HG02970 (cell line): ENCODE results near the gene RSBN1L.

Experiments used
- ATAC-seq: cut with Tn5 transposase; IDR thresholded peaks from one replicate; pipeline ENCODE4 v1.9.1; 2021; ENCODE audit warnings: mild to moderate bottlenecking, moderate library complexity, moderate number of reproducible peaks; ENCODE audit not compliant: unreplicated experiment, low FRiP score

Gene RSBN1L

GRCh38 chr7:77727936-77728701 lies 31.9 kb downstream of the RSBN1L start:
- ATAC-seq, result no peak

DNA sequence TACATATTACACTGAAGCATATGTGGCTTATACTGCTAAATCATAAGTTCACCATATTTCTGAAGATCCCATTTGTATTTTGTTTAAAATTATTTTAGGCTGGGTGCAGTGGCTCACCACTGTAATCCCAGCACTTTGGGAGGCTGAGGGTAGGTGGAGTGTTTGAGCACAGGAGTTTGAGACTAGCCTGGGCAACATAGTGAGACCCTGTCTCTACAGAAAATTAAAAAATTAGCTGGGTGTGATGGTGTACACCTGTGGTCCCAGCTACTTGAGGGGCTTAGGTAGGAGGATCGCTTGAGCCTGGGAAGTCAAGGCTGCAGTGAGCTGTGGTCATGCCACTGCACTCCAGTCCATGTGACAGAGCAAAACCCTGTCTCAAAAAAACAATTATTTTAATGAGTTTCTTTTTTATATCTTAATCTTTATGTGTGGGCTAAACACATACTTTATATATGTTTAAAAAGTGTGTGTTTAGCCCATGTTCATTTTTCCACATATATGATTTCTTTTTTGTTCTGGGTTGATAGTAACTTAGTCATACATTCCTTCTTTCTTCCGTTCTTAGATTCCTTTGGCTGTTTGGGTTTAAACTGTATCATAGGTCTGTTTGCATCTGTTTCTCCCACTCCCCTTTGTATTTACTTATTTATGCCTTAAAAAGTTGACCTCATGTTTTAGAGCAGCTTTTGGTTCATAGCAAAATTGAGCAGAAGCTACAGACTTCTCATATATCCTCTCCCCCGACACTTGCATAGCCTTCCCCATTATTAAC lies 33.5 kb downstream of the RSBN1L start:
- no peak for ATAC-seq

DNA sequence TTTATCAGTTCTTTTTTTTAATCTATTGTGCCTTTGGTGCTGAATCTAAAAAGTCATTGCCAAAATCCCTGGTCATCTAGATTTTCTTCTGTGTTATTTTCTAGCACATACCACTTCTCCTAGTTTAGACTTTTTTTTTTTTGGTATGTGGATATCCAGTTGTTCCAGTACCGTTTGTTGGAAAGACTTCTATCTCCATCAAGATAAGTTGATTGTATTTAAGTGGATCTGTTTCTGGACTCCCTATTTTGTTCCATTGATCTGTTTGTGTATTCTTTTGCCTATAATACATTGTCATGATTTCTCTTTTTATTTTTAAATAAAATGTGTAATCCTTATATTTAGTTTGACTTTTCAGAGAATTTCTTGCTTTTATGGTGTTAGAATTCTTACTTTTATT lies 35.5 kb downstream of the RSBN1L start:
- ATAC-seq, result no peak

- ATAC-seq, result no peak
These were observed 38.6 kb downstream of the RSBN1L start for GRCh38 chr7:77734659-77735421.

GRCh38 chr7:77735457-77735856 lies 39.2 kb downstream of the RSBN1L start:
- no peak for ATAC-seq

- ATAC-seq, result no peak
These were observed 40.7 kb downstream of the RSBN1L start for GRCh38 chr7:77736991-77737390.

- no peak for ATAC-seq
These were observed 42.1 kb downstream of the RSBN1L start for GRCh38 chr7:77738382-77738781.

GRCh38 chr7:77738871-77739270 lies 42.6 kb downstream of the RSBN1L start:
- ATAC-seq, result no peak

- ATAC-seq, result no peak
These were observed 44.0 kb downstream of the RSBN1L start for GRCh38 chr7:77740257-77740656.

DNA sequence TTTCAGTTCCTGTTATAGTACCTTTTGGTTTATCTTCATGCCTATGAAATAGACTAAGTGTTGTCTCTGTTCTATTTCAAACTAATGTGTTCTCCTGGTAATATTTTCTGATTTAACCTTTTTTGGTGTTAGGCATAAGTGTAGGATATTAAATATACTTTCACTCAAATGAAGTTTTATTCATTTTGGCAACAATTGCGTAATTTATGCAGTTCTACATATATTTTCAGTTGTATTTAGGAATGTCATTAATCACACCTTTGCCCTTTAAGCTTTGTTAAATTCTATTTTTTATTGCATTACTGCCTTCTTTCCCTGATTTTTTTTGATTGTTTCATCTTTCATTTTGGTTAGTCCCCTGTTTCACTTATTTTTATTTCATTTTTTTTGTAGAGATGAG lies 47.3 kb downstream of the RSBN1L start:
- ATAC-seq, result no peak

DNA sequence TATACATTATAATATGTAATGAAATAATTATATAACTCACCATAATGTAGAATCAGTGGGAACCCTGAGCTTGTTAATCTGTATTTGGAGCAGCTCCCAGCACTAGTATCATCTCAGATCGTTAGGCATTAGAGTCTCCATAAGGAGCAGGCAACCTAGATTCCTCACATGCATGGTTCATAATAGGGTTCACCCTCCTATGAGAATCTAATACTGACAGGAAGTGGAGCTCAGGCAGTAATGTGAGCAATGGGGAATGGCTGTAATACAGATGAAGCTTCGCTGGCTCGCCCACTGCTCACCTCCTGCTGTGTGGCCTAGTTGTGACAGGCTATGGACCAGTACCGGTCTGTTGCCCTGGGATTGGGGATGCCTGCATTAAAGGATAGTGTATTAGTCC lies 49.5 kb downstream of the RSBN1L start:
- ATAC-seq, result no peak

- no peak for ATAC-seq
These were observed 50.0 kb downstream of the RSBN1L start for GRCh38 chr7:77746164-77746823.

DNA sequence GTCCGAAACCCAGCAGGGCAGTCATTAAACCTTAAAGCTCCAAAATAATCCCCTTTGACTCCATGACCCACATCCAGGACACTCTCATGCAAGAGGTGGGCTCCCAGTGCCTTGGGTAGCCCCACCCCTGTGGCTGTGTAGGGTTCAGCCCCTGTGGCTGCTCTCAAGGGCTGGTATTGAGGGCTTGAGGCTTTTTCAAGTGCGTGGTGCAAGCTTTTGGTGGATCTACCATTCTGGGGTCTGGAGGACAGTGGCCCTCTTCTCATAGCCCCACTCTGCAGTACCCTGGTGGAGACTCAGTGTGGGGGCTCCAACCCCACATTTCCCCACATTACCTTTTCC lies 50.5 kb downstream of the RSBN1L start:
- ATAC-seq, result no peak

DNA sequence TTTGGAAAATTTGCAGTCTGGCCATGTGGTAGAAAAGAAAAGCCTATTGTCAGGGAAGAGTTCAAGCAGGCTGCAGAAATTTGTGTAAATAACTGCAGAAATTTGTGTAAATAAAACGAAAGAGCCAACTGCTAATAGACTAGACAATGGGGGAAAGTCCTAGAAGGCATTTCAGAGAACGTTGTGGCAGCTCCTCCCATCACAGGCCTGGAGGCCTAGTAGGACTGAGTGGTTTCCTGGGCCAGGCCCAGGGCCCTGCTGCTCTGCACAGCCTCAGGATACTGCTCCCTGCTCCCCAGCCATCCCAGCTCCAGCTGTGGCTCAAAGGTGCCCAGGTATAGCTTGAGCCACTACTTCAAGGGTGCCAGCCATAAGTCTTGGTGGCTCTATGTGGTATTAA lies 50.9 kb downstream of the RSBN1L start:
- no peak for ATAC-seq

DNA sequence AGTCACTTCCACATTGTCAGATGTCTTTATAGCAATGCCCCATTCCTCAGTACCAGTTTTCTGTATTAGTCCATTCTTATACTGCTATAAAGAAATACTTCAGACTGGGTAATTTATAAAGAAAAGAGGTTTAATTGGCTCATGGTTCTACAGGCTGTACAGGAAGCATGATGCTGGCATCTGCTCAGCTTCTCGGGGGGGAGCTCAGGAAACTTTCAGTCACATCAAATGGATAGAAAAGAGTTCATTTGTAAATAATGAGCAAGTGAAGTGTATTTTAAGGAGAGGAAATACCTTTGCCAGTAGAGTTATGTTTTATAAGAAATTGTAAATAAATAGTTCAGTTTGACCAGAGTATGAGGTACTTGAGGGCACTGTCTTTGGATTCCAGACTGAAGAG lies 51.5 kb downstream of the RSBN1L start:
- no peak for ATAC-seq

GRCh38 chr7:77752016-77752415 lies 55.8 kb downstream of the RSBN1L start:
- no peak for ATAC-seq

DNA sequence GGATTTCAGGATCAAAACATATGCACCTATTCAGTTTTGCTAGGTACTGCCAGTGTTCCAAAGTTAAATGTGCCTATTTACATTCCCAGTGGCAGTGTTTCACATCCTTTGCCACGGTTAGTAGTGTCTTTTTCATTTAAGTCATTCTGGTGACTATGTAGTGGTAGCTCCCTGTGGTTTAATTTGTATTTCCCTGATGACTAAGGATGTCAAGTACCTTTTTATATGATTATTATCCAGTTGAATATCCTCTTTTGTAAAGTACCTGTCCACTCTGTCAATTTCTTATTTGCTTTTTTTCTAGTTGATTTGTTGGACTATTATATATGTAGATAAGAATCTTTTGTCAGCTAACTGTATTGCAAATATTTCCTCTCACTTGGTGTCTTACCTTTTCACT lies 56.9 kb downstream of the RSBN1L start:
- ATAC-seq, result no peak

DNA sequence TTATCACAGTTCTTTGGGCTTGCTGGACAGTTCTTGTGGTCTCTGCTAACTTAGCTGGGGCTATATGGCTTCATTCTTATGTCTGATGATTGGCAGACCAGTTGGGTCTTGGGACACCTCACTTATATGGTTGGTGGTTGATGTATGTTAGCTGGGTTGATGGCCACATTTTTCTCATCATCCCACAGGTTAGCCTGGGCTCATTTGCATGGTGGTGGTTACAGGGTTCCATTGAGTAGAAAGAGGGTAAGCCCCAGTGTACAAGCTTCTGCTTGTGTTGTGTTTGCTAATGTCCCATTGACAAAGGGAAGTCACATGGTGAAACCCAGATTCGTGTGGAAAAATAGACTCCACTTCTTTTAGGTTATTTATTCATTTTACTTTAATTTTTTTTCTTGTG lies 61.3 kb downstream of the RSBN1L start:
- no peak for ATAC-seq

- ATAC-seq, result no peak
These were observed 63.1 kb downstream of the RSBN1L start for GRCh38 chr7:77759294-77759889.

DNA sequence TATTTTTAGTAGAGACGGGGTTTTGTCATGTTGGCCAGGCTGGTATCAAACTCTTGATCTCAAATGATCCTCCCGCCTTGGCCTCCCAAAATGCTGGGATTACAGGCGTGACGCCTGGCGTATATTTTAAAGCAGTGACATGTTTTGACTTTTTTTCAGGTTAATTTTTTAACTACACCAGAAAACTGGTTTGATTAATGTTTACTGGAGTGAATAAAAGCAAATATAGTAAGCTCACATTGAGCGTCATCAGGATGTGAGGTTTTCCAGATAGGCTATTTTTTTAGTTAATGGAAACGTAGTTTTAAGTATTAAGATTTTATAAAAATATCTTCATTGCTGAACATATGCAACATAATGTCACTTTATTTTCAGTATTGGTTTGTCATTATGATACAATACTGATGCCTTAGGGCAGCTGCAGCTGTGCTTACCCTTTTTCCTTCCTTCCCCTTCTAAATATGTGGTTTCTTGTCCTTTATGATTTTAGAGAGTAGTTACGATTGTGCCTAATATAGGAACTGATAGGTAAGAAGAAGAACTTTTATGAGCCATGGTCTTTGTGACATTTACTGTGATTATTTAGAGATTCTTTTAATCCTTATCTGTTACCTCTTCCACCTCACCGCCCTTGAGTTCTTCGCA lies 64.7 kb downstream of the RSBN1L start:
- ATAC-seq, result no peak
